Islet of Langerhans (tissue), 1 donor: ENCODE data around the gene TMEM86B.
"Not testable (repeated sequence)": the region's sequence is repeated elsewhere in the genome, so short reads cannot be mapped to it uniquely, and the experiment has no call there.

Source experiments
- FAIRE-seq: peaks from one replicate; lab custom pipeline; 2011; peaks lifted over from hg19 to GRCh38; lab: Jason Lieb, UNC

Gene TMEM86B

DNA sequence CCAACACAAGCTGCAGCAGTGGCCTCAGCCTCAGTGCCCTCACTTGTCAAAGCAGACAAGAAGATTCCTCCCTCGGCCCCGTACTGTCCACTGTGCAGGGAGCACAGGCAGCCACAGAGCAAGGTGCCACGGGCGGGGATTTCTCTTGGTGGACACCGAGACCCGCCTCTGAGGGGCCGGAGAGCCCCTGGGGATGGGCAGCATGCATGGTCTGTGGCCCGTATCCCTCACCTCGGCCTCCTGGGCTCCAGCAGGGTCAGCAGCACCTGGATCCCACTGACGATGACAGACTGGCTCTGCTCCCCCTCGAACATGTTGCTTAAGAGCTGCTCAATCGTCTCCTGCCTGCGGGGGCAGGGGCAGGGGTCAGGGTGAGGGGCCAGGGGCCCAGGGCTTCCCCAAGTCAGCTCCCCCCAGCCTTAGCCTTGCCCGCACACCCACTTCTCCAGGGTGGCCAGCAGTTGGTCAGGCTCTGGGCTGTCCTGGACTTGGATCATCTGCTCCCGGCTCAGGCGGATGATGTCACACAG is 13.4 kb upstream of the TMEM86B start:
- no peak for FAIRE-seq

DNA sequence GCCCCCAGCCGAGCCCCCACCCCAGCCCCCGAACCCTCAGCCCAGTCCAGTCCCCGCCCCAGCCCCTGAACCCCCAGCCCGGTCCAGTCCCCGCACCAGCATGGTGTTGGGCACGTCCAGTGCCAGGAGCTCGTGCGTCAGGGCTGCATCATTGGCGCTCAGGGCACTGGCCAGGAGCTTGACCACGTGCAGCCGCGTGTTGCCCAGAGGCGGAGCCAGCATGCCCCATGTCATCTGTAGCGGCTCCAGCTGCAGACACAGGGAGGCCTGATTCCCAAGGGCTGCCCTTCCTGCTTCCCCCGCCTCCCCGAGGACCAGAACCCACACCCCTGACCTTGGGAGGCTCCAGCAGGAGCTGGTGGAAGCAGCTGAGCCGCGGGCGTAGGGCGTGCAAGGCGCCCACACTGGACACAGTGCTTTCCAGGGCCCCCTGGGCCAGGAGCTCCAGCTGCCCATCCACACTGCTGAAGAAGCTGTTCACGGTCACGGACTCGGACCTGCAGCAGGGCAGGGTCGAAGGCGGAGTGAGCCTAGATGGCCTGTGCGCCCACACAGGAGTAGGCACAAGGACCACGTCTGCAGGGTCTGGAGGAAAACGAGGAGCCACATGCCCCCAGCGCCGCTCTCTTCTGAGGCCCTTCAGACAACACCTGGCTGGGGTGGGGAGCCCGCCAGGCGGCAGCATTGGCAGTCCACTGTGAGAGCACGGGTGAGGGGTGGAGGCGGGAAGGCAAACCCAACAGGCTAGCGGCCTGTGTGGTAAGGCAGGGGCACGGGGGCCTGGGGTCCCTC is 12.8 kb upstream of the TMEM86B start:
- no peak for FAIRE-seq

DNA sequence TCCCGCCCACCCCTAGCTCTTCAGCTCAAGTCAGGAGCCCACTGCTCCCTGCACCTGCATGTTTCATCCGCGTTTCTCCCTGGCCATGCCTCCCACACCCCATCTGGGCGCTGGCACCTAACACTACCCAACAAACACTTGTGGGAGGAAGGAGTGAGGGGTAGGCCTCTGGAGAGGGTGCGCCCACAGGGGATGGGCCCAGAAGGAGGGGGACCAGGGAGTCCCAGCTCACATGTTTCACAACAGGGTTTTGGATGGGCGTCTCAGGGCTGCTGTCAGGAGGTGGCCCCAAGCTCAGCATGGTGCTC is 12.1 kb upstream of the TMEM86B start:
- no peak for FAIRE-seq

DNA sequence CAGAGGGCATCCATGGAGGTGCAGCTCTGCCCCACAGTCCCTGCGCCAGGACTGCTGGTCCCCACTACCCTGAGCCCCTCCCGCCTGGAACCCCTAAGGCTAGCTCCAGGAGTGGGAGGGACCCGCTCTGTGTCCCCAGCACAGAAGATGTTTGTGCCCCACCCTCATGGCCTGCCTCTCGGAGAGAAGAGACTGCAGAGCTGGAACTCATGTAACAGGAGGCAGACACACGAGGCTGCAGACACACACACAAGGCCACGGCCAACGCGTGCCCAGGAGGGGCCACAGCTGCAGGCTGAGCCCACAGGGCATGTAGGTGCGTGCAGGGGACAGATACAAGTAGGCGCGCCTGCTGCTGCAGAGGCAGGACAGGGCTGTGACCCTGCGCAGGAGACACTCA is 10.4 kb upstream of the TMEM86B start:
- FAIRE-seq = no peak

DNA sequence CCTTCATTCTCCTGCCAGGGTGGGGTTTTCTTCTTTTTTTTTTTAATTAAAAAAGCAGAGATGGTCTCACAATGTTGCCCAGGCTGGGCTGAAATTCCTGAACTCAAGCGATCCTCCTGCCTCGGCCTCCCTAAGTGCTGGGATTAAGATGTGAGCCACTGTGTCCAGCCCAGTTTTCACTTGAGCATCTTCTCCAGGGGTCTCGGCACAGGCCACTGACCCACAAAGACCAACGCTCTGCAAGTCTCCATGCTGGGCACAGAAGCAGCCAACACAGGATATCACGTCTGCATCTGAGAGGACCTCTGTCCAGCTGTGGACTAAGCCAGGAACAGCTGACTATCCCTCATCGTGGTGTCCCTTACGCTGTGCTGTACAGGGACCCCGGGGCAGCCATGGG is 9.5 kb upstream of the TMEM86B start:
- FAIRE-seq = no peak

DNA sequence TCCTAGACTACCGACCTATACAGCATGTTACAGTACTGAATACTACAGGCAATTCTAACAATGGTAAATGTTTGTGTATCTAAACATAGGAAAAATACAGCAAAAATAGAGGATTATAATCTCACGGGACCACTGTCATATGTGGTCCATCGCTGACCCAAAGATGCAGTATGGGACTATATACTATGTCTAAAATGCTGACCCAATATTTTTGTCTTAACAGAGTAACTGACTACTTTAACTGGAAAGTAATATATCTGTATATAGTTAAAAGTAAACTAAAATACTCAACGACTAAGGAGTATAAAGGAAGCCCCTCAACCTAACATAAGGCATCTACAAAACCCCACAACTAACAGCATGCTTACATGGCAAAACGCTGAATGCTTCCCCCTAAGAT is 4.4 kb upstream of the TMEM86B start:
- FAIRE-seq = no peak

DNA sequence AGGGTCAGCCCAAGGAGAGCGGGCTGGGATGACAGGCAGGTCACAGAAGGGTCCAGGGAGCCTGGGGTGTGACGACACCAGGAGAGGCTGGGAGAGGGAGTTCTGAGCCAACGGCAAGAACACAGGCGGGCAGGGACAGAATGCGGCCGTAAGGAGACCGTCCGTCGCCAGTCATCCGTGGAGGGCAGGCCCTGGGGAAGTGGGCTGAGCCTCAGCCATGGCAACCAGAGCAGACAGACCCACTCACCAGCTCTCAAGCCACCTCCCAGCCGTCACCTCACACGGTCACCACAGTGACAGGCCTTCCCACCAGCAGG is 3.7 kb upstream of the TMEM86B start:
- FAIRE-seq = no peak

DNA sequence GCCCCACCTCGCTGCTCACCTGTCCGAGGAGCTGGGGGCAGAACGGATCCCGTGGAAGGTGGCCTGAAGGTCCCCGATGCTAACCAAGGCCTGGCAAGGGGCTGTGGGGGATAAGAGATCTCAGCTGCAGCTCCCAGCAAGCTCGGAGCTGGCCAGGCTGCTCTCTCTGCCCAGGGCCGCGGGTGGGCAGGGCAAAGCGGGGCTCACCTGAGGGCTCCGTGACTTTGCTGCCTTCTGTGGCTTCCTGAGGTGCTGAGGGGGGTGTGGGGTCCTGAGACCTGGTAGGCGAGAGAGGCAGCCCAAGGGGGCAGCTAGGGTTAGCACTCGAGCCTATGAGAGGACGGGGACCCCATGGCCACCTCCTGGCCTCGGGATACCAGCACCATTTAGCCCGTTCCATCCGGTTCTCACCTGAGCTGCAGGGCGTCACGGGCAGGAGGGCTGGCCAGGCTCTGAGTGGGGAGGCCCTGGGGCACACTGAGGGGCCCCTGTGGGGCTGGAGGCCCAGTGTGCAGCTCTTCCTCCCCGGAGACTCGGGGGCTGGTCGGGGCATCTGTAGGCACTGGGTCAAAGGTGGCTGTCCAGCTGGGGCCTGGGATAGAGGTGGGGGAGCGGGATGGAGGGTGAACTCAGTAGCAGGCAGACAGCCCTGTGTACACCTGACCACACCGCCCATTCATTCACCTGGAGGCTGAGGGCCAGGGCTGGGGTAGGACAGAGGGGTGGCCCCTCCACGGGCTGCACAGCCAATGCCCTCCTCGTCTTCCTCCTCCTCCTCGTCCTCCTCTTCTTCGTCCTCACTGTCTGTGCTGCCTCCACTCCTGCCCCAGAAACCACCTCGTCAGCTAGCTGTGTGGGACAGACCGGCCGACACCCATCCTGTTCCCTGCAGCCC is 3.1 kb upstream of the TMEM86B start:
- no peak for FAIRE-seq

DNA sequence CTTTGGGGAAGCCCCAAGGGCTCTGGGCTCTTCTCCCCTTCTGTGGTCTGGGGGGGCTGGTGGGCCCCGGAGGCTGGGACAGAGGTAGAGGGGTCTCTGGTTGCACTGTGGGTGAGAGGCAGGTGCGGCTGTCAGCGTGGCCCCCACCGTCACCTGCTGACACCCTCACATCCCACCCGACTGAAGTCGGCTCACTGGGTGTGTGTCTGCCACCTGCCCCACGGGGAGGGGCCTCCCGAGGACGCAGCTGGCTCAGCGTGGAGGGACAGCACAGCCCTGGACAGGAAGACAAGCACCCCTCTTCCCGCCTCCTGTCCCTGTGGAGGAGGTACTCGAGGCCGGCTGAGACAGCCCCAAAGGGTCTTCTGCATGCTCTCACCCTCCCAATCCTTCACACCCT is 2.2 kb upstream of the TMEM86B start:
- FAIRE-seq = no peak

DNA sequence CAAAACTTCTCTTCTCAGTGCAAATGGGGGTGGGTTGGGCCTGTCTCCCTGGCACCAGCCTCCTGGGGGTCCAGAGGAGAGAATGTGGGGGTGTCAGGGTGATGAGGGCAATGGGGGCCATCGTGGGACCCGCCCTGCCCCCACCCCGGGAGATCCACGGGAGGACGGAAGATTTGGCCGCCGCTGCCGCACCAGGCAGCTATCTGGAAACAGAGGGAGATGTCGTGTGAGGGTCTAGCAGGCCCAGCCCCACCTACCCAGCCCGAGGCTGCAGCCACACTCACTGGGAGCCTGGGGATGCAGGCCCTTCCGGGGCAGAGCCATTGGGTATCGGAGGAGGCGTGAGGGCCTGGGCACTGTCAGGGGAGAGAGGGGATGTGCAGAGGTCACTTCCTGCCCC is 1.8 kb upstream of the TMEM86B start:
- FAIRE-seq = no peak

DNA sequence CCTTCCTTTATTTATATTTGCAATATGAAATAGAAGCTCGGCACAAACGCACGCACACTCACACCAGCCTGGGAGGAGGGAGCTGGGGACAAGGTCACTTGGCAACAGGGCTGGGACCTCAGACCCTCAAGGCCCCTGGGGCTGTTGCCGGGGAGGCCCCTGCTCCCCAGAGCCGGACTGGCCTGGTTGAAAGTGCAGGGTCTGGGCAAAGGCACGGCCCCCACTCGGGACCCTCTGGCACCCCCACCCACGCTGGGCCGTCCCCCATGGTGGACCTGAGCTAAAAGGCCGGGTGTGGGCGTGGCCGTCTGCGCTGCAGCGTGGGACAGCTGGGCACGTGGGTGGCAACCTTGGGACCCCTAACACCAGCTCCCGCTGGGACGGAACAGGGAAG is 1.2 kb upstream of the TMEM86B start:
- FAIRE-seq = no peak

DNA sequence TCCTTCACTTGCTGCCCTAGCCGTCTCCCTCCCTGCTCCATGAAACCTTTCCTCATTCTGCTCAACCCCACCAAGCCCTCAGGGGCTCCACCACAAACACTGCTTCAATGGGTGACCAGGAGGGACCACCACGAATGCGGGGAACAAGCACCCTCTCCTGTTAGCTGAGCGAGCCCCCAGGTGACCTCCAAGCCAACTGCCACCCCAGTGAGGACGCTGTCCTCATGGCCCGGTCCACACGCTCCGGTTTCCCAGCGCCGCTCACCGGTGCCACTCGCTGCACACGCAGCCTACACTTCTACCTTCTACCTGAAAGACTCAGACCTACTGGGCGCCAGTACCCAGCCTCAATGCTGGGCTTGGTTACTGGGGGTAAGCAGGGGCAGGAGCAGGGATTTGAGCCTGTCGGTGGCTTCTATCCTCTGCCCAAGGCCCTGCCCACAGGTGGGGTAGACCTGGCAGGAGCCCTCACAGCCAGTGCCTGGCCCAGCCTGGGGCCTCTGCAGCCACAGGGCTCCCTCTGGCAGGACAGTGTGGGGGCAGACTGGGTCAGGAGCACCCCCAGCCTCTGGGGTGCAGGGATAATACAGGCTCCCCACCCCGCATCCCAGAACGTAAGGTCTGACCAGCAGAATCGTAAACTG is 704 bp upstream of the TMEM86B start:
- FAIRE-seq = no peak

DNA sequence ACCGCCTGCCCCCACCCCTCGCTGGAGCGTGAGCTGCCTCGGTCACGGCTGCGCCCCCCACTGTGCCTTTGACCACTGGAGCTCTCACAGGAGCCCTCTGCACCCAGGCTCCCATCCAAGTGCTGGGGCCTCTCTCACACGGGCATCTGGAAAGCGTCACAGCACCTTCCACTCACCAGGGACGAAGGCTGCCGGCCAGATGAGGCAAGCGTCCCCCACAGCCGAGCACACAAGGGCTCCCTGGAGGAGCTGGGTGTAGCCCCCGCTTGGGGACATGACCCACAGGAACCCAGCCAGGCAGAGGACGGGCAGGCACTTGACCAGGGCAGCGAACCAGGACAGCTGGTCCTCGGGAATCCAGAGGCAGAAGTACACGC is 560 bp downstream of the TMEM86B start:
- no peak for FAIRE-seq

DNA sequence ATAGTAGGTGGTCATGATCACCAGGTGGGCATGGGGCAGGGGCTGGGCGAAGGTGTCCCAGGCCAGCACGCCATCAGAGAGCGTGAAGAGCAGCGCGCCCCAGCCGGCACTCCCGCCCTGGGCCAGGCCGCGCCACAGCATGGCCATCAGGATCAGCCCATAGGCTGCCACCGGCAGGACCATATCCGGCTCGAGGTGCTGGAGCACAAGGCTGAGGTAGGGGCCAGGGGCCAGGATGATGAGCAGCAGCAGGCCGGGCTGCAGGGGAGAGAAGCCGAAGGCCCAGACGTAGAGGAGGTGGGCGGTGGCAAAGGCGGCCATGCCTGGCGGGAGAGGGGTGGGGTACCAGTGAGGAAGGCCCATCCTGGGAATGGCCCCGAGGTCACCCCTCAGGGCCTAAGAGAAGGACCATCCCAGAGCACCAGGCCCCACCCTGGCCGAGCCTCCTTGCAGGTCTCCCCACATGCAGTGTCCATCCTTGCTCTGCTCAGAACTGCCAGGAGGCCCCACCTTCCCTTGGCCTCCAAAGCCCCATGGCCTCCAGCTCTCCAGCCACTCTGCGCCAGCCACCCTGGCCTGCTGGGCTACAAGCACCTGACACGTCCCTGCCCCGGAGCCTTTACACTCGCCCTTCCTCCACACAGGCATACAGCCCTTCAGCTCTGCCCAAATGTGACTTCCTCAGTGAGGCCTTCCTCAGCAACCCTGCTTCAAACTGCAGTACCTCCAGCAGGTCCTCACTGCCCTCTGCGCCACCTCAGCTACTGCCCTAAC is 1.1 kb downstream of the TMEM86B start:
- no peak for FAIRE-seq

DNA sequence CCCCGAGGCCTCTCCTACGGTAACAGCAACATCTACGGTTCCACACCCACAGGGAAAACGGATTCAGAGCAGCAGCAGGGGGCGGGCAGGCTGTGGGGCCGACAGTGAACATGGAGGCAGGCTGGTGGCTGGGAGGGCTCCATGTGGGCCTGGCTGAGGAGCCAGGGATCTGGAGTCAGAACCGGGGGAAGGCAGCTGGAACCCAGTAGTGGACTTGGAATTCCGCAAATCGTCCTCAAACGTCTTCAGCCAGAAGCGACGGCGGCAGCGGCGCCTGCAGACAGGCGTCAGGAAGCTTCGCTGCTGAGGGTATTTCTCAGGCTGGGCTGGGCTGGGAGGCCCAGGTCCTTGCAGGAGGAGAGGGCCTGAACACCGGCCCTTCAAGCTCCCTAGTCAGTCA is 1.8 kb downstream of the TMEM86B start:
- FAIRE-seq = no peak

DNA sequence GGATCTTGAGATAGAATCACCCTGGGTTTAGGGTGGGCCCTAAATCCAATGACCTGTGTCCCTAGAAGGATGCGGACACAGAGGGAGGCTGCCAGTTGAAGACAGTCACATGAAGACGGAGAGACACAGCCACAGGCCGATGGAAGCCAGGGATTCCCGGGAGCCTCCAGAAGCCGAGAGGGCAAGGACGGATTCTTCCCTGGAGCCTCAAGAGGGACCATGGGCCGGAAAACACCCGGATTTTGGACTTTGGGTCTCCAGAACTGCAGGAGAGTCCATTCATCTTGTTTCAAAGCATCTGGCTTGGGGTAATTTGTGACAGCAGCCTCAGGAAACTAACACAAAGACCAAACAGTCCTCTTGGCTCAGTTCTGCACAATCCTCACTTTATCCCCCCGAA is 2.3 kb downstream of the TMEM86B start:
- FAIRE-seq = no peak

DNA sequence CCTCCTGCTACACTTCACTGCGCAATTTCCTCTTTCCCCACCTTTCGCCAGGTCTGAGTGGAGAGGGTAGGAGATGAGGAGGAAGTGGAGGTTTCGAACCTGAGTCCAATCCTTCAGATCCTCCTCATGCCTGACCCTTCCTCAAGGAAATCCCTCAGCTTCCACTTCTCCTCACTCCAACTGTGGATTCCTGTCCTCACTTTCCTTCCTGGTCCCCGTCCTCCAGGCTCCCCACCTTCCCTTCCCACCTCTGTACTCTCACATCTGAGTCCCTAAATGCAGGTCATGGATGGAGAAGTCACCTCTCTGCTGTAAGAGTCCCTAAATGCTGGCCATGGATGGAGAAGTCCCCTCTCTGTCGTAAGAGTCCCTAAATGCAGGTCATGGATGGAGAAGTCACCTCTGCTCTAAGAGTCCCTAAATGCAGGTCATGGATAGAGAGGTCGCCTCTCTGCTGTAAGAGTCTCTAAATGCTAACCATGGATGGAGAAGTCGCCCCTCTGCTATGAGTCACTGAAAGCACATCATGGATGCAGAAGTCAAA is 3.1 kb downstream of the TMEM86B start:
- no peak for FAIRE-seq

DNA sequence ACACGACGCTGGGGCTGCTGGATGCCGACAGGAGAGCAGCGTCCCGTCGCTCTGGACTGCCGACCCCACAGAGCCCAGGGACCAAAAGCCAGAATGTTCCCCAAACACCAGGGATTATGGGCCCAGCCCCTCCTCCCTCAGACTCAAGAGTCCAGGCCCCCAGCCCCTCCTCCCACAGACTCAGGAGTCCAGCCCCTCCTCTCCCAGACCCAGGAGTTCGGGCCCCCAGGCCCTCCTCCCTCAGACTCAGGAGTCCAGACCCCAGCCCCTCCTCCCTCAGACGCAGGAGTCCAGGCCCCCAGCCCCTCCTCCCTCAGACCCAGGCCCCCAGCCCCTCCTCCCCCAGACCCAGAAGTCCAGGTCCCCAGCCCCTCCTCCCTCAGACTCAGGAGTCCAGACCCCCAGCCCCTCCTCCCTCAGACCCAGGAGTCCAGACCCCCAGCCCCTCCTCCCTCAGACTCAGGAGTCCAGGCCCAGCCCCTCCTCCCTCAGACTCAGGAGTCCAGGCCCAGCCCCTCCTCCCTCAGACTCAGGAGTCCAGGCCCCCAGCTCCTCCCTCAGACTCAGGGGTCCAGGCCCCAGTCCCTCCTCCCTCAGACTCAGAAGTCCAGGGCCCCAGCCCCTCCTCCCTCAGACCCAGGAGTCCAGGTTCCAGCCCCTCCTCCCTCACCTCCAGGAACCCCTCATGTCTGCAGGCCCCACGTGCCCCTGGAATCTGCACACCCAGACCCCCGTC is 3.7 kb downstream of the TMEM86B start:
- not testable (repeated sequence) for FAIRE-seq

DNA sequence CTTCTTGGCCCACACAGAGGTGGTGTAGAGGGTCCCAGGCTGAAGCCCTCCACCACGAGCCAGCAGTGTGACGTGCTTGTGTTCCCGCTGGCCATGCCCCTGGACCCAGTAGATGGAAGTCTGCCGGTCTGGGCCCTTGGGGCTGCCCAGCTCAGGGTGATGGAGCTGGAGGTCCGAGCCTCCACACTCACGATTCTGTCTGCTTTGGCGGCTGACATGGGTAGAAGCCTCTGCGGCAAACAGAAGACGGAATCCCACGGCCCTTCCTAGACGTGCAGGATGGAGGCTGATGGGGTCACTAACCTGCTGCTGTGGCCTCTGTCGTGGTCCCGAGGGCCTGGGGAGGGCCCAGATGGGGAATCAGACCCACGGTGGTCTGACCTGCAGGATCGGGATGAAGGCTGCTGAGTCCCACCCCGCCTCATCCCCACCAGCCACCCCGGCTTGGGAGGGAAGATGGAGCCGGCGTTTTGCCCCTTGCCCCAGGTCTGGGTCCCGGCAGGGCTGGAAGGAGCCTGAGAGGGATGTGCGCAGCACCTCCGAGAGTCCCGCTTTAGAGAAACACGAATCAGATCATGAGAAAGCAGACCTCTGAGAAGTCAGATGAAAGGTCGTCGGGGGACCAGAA is 4.4 kb downstream of the TMEM86B start:
- FAIRE-seq = no peak

DNA sequence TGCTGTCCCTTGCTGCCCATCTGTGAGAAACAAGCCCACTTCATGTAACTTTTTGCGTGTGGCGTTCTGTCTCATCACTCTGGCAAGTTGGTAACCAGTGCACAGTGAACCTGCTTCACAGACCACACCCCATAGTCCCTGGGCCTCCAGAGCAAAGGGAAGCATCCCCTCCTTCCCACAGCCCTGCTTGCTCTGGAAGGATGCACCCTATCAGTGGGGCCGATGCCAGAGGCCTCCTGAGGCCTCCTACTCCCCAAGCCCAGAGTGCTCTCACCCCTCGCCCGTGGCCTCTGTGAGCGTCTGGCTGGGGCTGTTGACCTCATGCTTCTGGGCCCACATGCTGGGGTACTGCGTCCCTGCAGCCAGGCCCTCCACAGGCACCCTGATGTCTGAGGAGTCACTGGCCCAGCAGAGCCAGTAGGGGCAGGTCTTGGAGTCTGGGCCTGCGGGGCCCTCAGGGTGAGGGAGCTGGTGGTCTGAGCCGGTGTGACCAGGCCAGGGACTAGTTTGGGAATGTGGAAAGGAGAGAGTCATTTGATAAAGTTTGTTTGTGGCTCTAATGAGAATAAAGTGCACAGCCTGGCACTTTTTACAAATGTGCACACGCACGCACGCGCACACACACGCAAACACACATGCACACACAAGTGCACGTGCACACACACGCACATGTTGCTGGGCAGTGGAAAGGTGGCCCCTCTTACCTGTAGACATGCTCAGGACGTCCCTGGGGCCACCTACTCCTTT is 5.1 kb downstream of the TMEM86B start:
- no peak for FAIRE-seq
